Bronchial epithelial cell (primary cell): ENCODE data around the gene RTN4RL1. TPM values are rescaled to one million over a fixed set of nuclear protein-coding genes. Genes with fewer than 3 reads are reported as not detected.

Experiments used
- DNase-seq: peaks from one replicate; pipeline ENCODE4 v3.0.0-alpha.2; 2010; ENCODE audit warnings: low read depth
- FAIRE-seq: peaks from 2 replicates; lab custom pipeline; 2011; peaks lifted over from hg19 to GRCh38; lab: Jason Lieb, UNC
- H3K27me3 ChIP-seq: 2 replicates; pipeline ENCODE4 v1.5.1; 2011; ENCODE audit warnings: low read length; ENCODE audit not compliant: control insufficient read depth, insufficient read depth
- H3K36me3 ChIP-seq: 2 replicates; pipeline ENCODE4 v1.5.1; 2011; ENCODE audit warnings: low read length; ENCODE audit not compliant: control insufficient read depth, insufficient read depth
- H3K4me3 ChIP-seq: 2 replicates; pipeline ENCODE4 v1.5.1; 2011; ENCODE audit warnings: mild to moderate bottlenecking, low read depth, low read length, control low read depth
- CTCF ChIP-seq: IDR thresholded peaks from 2 replicates; pipeline ENCODE4 v1.5.1; 2011; ENCODE audit warnings: mild to moderate bottlenecking, moderate library complexity, low read length, control low read depth, inconsistent platforms; ENCODE audit not compliant: insufficient read depth, severe bottlenecking
- total RNA-seq: library from RNA; depleted of rRNA; stranded (reverse); fragments of >200 nt; gene quantifications from 2 replicates; pipeline ENCODE4 v1.2.1, GENCODE V29; 2014

Gene RTN4RL1
- total RNA-seq, 1 donor from 2014 or later, result 0.26 TPM

GRCh38 chr17:1943436-1943831 is 81.7 kb downstream of the RTN4RL1 start:
- DNase-seq (no peak), FAIRE-seq (no peak)
- H3K27me3 ChIP-seq, result no peaks in the 10 kb centered on the region
- TF ChIP-seq CTCF, result no peak
- H3K36me3 ChIP-seq, result no peaks in the 10 kb centered on the region
- H3K4me3 ChIP-seq, result no peak overlapping the region

- no peak for TF ChIP-seq CTCF
- Histone ChIP-seq H3K4me3 (no peak overlapping the region), H3K36me3 (no peaks in the 10 kb centered on the region), H3K27me3 (no peaks in the 10 kb centered on the region)
- no peak for FAIRE-seq
- no peak for DNase-seq
These were observed 82.3 kb downstream of the RTN4RL1 start for GRCh38 chr17:1942666-1943435.

GRCh38 chr17:1942066-1942365 is 83.1 kb downstream of the RTN4RL1 start:
- no peaks in the 10 kb centered on the region for H3K27me3 ChIP-seq
- H3K4me3 ChIP-seq, result no peak overlapping the region
- no peak for TF ChIP-seq CTCF
- DNase-seq (no peak), FAIRE-seq (no peak)
- no peaks in the 10 kb centered on the region for H3K36me3 ChIP-seq

- FAIRE-seq, result no peak
- Histone ChIP-seq H3K4me3 (no peak overlapping the region), H3K36me3 (no peaks in the 10 kb centered on the region), H3K27me3 (no peaks in the 10 kb centered on the region)
- DNase-seq, result no peak
- TF ChIP-seq CTCF, result no peak
These were observed 83.7 kb downstream of the RTN4RL1 start for GRCh38 chr17:1941272-1942065.

- TF ChIP-seq CTCF, result no peak
- H3K4me3 ChIP-seq, result no peak overlapping the region
- H3K27me3 ChIP-seq, result no peaks in the 10 kb centered on the region
- FAIRE-seq, result no peak
- no peak for DNase-seq
- H3K36me3 ChIP-seq, result no peaks in the 10 kb centered on the region
These were observed 84.3 kb downstream of the RTN4RL1 start for GRCh38 chr17:1940810-1941185.
